ENCODE data around the gene AGAP3. TPM values are rescaled to one million over a fixed set of nuclear protein-coding genes. Genes with fewer than 3 reads are reported as not detected.

Gene AGAP3
- polyA plus RNA-seq, 5 donors: 73.3 to 100 (median 95.7) TPM

DNA sequence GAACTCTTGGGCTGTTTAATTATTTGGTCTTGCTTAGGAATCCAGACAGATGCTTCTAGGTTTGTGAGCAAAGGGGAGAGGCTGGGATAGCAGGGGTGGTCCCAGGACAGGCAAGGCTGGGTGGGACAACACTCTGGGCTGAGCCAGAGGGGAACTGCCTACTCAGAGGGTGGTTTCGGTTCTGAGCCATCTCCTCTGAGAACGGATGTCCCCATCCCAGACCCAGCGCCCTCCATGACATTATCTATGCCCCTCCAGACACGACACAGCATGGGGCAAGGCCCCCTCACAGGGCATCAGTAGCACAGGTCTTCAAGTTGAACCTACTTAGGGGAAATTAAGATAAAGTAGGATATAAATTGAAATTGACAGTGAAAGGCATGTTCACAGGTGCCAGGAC lies 93.7 kb downstream of the AGAP3 start:
- no peak for DNase-seq

DNA sequence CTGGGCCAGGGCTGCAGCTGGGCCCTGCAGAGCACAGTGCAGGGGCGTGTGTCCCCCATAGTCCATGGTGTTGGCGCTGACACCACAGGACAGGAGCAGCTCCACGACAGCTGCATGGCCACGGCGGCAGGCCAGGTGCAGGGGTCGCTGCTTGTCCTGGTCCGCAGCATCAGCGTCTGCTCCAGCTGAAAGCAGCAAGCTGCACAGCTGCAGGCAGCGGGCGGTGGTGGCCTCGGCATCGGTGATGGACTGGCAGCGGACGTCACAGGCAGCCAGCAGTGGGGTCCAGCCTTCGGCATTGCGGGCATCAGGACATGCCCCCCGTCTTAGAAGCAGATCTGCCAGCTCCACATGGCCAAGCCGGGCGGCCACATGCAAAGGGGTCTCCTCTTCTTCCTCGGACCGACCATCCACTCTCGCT lies 94.7 kb downstream of the AGAP3 start:
- DNase-seq: no peak

DNA sequence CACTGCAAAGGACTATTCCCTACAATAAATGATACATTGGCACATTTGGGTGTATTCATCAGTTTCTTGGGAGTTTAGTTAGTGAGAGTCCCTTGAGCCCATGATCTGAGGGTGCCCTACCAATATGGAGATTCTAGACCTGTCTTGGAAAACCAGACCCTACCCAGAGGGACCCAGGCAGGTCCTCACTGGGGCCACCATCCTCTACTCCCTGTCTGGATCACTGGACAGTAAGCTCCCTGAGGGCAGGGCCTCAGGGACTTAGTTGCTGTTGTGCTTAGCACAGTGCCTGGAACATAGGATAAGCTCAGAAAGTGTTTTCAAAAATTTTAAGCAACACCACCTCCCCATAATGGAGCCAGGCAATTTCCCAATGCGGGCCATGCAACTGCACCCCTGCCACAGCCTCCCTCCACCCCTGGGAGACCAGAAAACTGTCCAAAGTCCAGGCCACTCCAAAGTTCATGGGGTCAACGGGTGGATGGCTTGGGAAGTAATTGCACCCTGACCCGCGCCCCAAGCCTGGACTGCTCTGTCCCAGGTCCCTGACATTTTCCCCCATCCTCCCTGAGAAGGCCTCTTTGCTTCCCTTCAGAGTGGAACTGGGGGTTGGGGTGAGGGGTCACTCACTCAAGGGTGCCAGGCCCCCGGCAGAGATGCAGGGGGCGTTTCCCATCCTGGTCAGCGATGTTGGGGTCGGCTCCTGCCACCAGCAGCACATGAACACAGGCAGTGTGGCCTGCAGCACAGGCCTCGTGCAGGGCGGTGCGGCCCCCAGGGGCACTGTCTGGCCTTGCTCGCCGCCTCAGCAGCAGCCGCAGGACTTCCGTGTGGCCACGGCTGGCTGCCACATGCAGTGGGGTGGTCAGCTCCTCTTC lies 99.7 kb downstream of the AGAP3 start:
- no peak for DNase-seq

DNA sequence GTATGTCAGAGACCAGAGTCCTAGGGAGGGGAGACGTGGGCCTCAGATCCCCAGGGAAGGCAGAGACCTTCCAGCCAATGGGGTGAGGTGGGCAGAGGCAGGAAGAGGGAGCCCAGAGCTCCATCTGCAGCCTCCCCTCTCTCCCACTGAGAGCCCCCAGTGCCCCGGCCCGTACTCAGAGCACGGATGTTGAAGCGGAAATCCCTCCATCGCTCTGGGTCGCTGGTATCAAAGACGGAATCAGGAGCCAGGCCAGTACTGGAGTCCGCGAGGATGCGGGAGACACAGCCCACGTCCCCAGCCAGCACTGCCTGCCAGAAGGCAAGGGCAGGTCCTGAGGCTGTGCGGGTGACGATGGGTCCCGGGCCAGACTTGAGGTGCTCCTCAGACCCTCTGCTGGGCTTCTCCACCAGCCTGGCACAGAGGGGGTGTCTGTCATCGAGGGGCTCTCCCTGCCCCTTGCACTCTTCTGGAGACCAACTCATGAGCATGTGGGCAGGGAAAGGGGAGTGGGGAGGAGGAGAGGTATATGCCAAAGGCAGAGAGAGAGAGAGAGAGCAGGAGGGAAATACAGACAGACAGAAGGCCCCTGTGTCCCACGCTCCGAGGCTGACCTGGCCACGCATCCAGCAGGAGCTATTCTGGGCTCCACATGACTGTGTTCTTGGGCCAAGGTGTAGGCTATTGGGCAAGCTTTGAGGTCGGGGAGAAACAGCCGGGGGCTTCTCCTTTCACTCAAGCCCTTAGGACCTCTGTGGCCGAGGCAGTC lies 100.5 kb downstream of the AGAP3 start, which contains the start of gene ASB10:
TSS of gene ASB10 (minus strand) at position 611 of the 769 bp plus-strand sequence. CDS start at position 491, 120 bp downstream.
- no peak for DNase-seq

DNA sequence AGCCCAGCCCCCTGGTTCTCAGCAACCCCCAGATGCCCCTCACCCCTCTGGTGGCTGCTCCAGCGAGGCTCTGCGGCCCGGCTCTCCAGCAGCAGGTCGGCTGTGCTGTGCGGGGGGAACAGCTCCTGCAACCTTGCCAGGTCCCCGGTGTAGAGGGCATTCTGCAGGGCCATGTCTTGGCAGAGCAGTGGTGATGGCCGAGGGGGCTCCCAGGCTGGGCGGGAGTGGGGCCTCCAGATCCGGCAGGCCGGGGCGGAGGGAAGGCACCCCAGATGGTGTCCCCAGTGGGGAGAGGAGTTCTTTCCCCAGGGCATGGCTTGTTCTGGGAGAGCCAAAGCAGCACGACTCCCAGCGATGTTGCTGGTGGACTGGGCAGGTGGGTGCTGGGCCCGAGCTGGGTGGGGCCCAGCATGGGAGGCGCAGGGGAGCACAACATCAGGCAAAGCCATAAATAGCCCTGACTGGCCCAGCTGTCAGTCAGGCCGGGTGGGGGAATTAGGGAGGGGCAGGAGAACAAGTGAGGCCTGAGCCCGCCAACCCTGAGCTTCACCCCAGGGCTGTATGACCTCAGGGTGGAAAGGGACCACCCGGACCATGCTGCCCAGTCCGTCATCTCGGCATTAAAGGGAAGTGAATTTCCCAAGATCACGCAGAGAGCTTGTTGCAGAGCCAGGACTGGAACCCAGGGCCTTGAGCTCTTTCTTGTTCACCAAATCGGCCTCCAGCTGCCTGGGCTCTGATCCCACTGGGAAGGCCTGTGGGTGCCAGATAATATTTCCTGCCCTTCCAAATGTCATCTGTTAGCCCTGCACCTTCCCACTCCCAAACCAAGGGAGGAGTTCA lies 101.4 kb downstream of the AGAP3 start:
- no peak for DNase-seq

DNA sequence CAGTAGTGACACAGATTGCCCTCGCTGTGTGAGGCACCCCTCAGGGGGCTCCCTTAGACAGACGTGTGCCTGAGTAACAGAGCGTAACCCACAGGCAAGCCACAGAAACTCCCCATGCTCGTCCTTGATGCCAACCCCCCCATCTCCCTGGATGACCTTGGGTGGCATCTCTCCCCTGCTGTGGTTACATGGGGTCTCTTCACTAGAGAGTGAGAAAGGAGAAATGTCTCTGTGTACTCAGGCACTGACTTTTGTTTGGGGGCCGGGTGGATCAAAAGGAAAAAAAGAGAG lies 101.9 kb downstream of the AGAP3 start:
- no peak for DNase-seq

DNA sequence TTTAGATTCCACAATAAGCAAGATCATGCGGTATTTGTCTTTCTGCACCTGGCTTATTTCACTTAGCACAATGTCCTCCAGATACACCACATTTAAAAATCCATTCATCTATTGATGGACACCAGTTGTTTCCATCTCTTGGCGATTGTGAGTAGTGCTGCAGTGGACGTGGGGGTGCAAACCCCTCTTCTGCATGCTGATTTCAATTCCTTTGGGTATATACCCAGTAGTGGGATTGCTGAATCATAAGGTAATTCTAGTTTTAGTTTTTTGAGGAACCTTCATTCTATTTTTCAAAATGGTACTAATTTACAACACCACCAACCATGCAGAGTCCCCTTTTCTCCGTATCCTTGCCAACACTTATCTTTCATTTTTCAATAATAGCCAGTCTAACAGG lies 102.8 kb downstream of the AGAP3 start:
- DNase-seq: no peak

DNA sequence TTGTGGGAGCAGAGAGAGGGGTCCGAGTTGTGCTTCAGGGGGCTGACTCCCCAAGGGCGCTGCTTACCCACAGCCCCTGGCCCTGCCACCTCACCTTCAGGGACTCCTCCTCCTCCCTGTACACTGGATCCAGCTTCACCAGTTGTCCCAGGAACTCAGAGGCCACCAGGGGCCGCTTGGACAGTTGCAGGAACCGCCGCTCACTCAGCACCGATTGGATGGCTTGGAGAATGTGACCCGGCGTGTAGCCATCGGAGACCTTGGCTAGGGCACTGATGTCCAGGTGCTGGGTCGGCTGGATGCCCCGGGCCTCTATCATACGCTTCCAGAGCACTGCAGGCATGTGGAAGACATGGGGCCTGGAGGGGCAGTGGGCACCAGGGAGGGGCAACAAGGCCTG lies 105.3 kb downstream of the AGAP3 start:
- DNase-seq: no peak

DNA sequence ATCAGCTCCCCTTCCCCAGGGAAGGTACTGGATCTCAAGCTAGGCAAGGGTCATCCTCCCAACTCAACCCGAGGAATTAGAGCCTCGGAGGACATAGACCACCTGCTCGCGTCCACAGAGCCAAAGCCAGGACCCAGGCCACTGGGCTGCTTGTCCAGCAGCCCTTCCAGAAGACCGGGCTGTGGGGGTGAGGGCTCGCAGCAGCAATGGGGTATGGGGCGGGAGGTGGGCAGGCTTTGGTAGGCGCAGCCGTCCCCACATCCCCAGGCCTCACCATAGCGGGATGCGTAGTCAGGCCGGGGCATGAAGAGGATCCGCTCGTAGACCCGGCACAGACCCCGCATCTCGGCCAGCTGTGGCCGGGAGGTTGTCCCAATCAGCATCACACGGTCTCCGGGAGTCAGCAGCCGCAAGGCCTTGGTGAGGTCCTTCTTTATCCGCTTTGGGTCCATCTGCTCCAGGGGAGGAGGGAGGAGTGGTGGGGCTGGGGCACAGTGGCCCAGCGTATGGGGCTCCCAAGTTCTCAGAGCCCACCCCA lies 105.8 kb downstream of the AGAP3 start:
- no peak for DNase-seq

DNA sequence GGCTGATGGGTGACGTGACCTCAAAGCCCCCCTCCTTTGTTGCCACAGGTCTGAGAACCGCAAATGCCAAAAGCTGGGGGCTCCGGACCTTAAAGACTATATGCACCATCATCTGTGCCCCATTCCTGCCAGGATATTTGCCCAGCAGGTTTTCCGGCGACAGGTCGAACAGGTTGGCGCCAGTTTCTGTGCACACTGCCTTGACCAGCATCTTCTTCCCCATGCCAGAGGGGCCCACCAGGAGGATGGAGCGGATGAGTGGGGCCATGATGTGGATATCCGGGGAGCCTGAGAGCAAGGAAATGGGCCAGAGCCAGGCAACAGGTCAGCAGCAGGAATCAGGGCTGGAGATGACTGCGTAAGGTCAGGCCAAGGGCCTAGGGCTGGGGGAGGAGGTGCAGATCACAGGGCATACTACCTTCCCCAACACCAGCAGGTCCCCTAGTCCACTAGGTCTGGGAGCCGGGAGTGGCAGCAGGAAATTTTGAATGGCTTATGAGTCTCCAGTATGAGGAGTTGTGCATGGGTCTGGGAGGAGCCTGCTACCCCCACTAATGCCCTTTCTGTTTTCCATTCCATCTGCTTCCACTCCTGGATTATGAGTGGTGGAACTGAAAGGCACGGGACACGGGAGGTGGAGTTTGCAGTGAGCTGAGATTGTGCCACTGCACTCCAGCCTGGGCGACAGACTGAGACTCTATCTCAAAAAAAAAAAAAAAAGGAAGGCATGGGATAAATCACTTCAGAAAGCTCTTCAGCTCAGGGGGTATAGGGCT lies 107.1 kb downstream of the AGAP3 start:
- no peak for DNase-seq

Other genes with a start within 250 kb of the AGAP3 start
- under 1 TPM; 0.53 to 0.97 (median 0.66) TPM for gene AOC1, start 234.0 kb upstream of the AGAP3 start, polyA plus RNA-seq (ENCODE audit: insufficient read depth in 1 of 5, insufficient read length in 5 of 5, low replicate concordance in 1 of 5)
- 1 to 10 TPM; 2.9 to 6.3 (median 4.5) TPM for gene KCNH2, start 108.2 kb upstream of the AGAP3 start, polyA plus RNA-seq (ENCODE audit: insufficient read depth in 1 of 5, insufficient read length in 5 of 5, low replicate concordance in 1 of 5)
- 10 to 100 TPM in 2 of 5 donors, 1 to 10 TPM in 3; 5.4 to 11.8 (median 7.5) TPM for gene NOS3, start 95.5 kb upstream of the AGAP3 start, polyA plus RNA-seq (ENCODE audit: insufficient read depth in 1 of 5, insufficient read length in 5 of 5, low replicate concordance in 1 of 5)
- gene ATG9B, start 62.0 kb upstream of the AGAP3 start, polyA plus RNA-seq (ENCODE audit: insufficient read depth in 1 of 5, insufficient read length in 5 of 5, low replicate concordance in 1 of 5): 1 to 10 TPM; 1.2 to 4.8 (median 3.6) TPM
- 10 to 100 TPM; 17.6 to 29.3 (median 24.9) TPM for gene ABCB8, start 58.0 kb upstream of the AGAP3 start, polyA plus RNA-seq (ENCODE audit: insufficient read depth in 1 of 5, insufficient read length in 5 of 5, low replicate concordance in 1 of 5)
- gene ASIC3, start 37.9 kb upstream of the AGAP3 start, polyA plus RNA-seq (ENCODE audit: insufficient read depth in 1 of 5, insufficient read length in 5 of 5, low replicate concordance in 1 of 5): 1 to 10 TPM; 2.2 to 7.0 (median 4.5) TPM
- gene CDK5, start 28.6 kb upstream of the AGAP3 start, polyA plus RNA-seq (ENCODE audit: insufficient read depth in 1 of 5, insufficient read length in 5 of 5, low replicate concordance in 1 of 5): 10 to 100 TPM; 13.5 to 18.3 (median 14.6) TPM
- 100 to 1,000 TPM in 3 of 5 donors, 10 to 100 TPM in 2; 81.9 to 121 (median 103) TPM for gene SLC4A2, start 26.9 kb upstream of the AGAP3 start, polyA plus RNA-seq (ENCODE audit: insufficient read depth in 1 of 5, insufficient read length in 5 of 5, low replicate concordance in 1 of 5)
- 10 to 100 TPM; 30.9 to 66.9 (median 45.5) TPM for gene FASTK, start 5.7 kb upstream of the AGAP3 start, polyA plus RNA-seq (ENCODE audit: insufficient read depth in 1 of 5, insufficient read length in 5 of 5, low replicate concordance in 1 of 5)
- 10 to 100 TPM; 17.8 to 41.3 (median 22.8) TPM for gene TMUB1, start 3.0 kb upstream of the AGAP3 start, polyA plus RNA-seq (ENCODE audit: insufficient read depth in 1 of 5, insufficient read length in 5 of 5, low replicate concordance in 1 of 5)
- under 1 TPM in 2 of 5 donors, not detected in 3; 0.14 to 0.26 TPM for gene GBX1, start 81.2 kb downstream of the AGAP3 start, polyA plus RNA-seq (ENCODE audit: insufficient read depth in 1 of 5, insufficient read length in 5 of 5, low replicate concordance in 1 of 5)
- gene ASB10, start 100.8 kb downstream of the AGAP3 start, polyA plus RNA-seq (ENCODE audit: insufficient read depth in 1 of 5, insufficient read length in 5 of 5, low replicate concordance in 1 of 5): under 1 TPM in 1 of 5 donors, not detected in 4; 0.23 TPM
- under 1 TPM in 1 of 5 donors, not detected in 4; 0.35 TPM for gene H2BK1, start 124.0 kb downstream of the AGAP3 start, polyA plus RNA-seq (ENCODE audit: insufficient read depth in 1 of 5, insufficient read length in 5 of 5, low replicate concordance in 1 of 5)
- 10 to 100 TPM; 19.0 to 31.6 (median 22.3) TPM for gene ABCF2, start 140.7 kb downstream of the AGAP3 start, polyA plus RNA-seq (ENCODE audit: insufficient read depth in 1 of 5, insufficient read length in 5 of 5, low replicate concordance in 1 of 5)
- gene CHPF2, start 146.0 kb downstream of the AGAP3 start, polyA plus RNA-seq (ENCODE audit: insufficient read depth in 1 of 5, insufficient read length in 5 of 5, low replicate concordance in 1 of 5): 10 to 100 TPM; 16.3 to 31.3 (median 19.1) TPM
- gene SMARCD3, start 162.2 kb downstream of the AGAP3 start, polyA plus RNA-seq (ENCODE audit: insufficient read depth in 1 of 5, insufficient read length in 5 of 5, low replicate concordance in 1 of 5): 100 to 1,000 TPM in 3 of 5 donors, 10 to 100 TPM in 2; 75.4 to 137 (median 112) TPM